H1 (cell line): Measurements from ENCODE around the gene SLC35F6. TPM values are rescaled to one million over a fixed set of nuclear protein-coding genes. Genes with fewer than 3 reads are reported as not detected.

Experiments used
- CTCF ChIA-PET: fragments of 300-600 bp; sonication (Branson Sonifier 250); formaldehyde crosslinking; loops from one replicate; lab custom pipeline; 2021; ENCODE audit not compliant: partially characterized antibody; lab: Charles Lee
- POLR2A ChIA-PET: fragments of 300-600 bp; sonication (Branson Sonifier 250); formaldehyde crosslinking; loops from one replicate; lab custom pipeline; 2021; ENCODE audit warnings: inconsistent platforms; ENCODE audit not compliant: partially characterized antibody; lab: Charles Lee
- DNase-seq, 2 experiments: peaks; one replicate each; pipeline versions ENCODE4 v3.0.0 to v3.0.0-alpha.2; 2010 to 2022; ENCODE audit warnings: low spot score in 2 of 2, low read depth in 1 of 2, mixed read lengths in 1 of 2
- FAIRE-seq: peaks from 2 replicates; lab custom pipeline; 2011; peaks lifted over from hg19 to GRCh38; lab: Jason Lieb, UNC
- H2AFZ ChIP-seq: 2 replicates; pipeline ENCODE4 v1.8.1; 2012; ENCODE audit warnings: low read length, inconsistent platforms
- H2AK5ac ChIP-seq: 2 replicates; pipeline ENCODE4 v1.6.1; 2013; ENCODE audit warnings: low read depth, low read length
- H2BK120ac ChIP-seq: replicated peaks from 2 replicates; pipeline ENCODE3; 2013; ENCODE audit warnings: low read depth, low read length, inconsistent platforms
- H2BK12ac ChIP-seq: 2 replicates; pipeline ENCODE4 v1.6.1; 2013; ENCODE audit warnings: low read depth, low read length
- H2BK15ac ChIP-seq: 2 replicates; pipeline ENCODE4 v1.6.1; 2013; ENCODE audit warnings: low read length
- H2BK20ac ChIP-seq: 2 replicates; pipeline ENCODE4 v1.6.1; 2013; ENCODE audit warnings: low read length
- H2BK5ac ChIP-seq: 2 replicates; pipeline ENCODE4 v1.6.1; 2013; ENCODE audit warnings: low read depth, low read length
- H3K14ac ChIP-seq: 2 replicates; pipeline ENCODE4 v1.6.1; 2013; ENCODE audit warnings: inconsistent platforms; ENCODE audit not compliant: insufficient read length
- H3K18ac ChIP-seq: 2 replicates; pipeline ENCODE4 v1.6.1; 2013; ENCODE audit warnings: low read length; ENCODE audit errors: extremely low read depth
- H3K23ac ChIP-seq: 2 replicates; pipeline ENCODE4 v1.6.1; 2013; ENCODE audit warnings: inconsistent platforms; ENCODE audit not compliant: insufficient read length
- H3K23me2 ChIP-seq: 2 replicates; pipeline ENCODE4 v1.6.1; 2013; ENCODE audit warnings: low read depth, low read length
- H3K27ac ChIP-seq: 2 replicates; pipeline ENCODE4 v1.6.1; 2011; ENCODE audit warnings: low read depth, low read length, inconsistent platforms
- H3K27me3 ChIP-seq, 4 experiments: replicated peaks in 1 of 4; 1 replicate in 1 of 4; 2 replicates in 3 of 4; pipeline versions ENCODE4 v1.6.1 to v1.8.1; 2011 to 2013; ENCODE audit warnings: low read length in 3 of 4, mild to moderate bottlenecking in 3 of 4, inconsistent platforms in 2 of 4, mixed read lengths in 2 of 4, moderate library complexity in 1 of 4; ENCODE audit not compliant: control insufficient read depth in 3 of 4, insufficient read depth in 3 of 4; ENCODE audit errors: extremely low read depth in 1 of 4
- H3K36me3 ChIP-seq, 4 experiments: 2 replicates each; pipeline versions ENCODE4 v1.6.1 to v1.8.1; 2011 to 2013; ENCODE audit warnings: mild to moderate bottlenecking in 4 of 4, low read length in 3 of 4, moderate library complexity in 2 of 4, control low read depth in 1 of 4, inconsistent platforms in 1 of 4; ENCODE audit not compliant: insufficient read depth in 4 of 4, control insufficient read depth in 2 of 4
- H3K4ac ChIP-seq: replicated peaks from 2 replicates; pipeline ENCODE3; 2013; ENCODE audit warnings: low read length, low read depth, mixed read lengths, inconsistent platforms; ENCODE audit not compliant: insufficient read length
- H3K4me1 ChIP-seq, 4 experiments: replicated peaks in 1 of 4; 1 replicate in 1 of 4; 2 replicates in 3 of 4; pipeline versions ENCODE4 v1.6.1 to v1.8.1; 2011 to 2013; ENCODE audit warnings: low read length in 3 of 4, inconsistent platforms in 2 of 4, mixed read lengths in 1 of 4; ENCODE audit not compliant: insufficient read depth in 4 of 4, control insufficient read depth in 3 of 4
- H3K4me2 ChIP-seq, 2 experiments: 2 replicates each; pipeline versions ENCODE4 v1.6.1 to v1.8.1; 2011 to 2013; ENCODE audit warnings: low read depth in 2 of 2, low read length in 2 of 2, control low read depth in 1 of 2, inconsistent platforms in 1 of 2, mild to moderate bottlenecking in 1 of 2; ENCODE audit not compliant: insufficient read depth in 1 of 2
- H3K4me3 ChIP-seq, 4 experiments: fragments of 200-600, 300-600 bp in 1 of 4; sonication (generic), shearing (Covaris generic), sonication (Bioruptor Twin) in 1 of 4; 2 replicates each; pipeline versions ENCODE4 v1.5.1 to v1.8.1; 2011 to 2016; ENCODE audit warnings: low read length in 4 of 4, low read depth in 3 of 4, control low read depth in 2 of 4, inconsistent platforms in 2 of 4, mild to moderate bottlenecking in 2 of 4, mixed read lengths in 1 of 4, moderate library complexity in 1 of 4; ENCODE audit not compliant: insufficient read depth in 2 of 4; ENCODE audit errors: extremely low read depth in 1 of 4
- H3K56ac ChIP-seq: replicated peaks from 2 replicates; pipeline ENCODE3; 2013; ENCODE audit warnings: low read depth, mild to moderate bottlenecking, mixed read lengths, low read length, inconsistent platforms; ENCODE audit not compliant: insufficient read length
- H3K79me1 ChIP-seq: 2 replicates; pipeline ENCODE4 v1.6.1; 2013; ENCODE audit warnings: low read depth, low read length, control low read depth
- H3K79me2 ChIP-seq, 2 experiments: 2 replicates each; pipeline versions ENCODE4 v1.6.1 to v1.8.1; 2012 to 2013; ENCODE audit warnings: low read length in 2 of 2, mild to moderate bottlenecking in 2 of 2, inconsistent platforms in 1 of 2; ENCODE audit not compliant: insufficient read depth in 2 of 2, control insufficient read depth in 1 of 2
- H3K9ac ChIP-seq, 4 experiments: replicated peaks in 1 of 4; 1 replicate in 1 of 4; 2 replicates in 3 of 4; pipeline versions ENCODE4 v1.6.1 to v1.8.1; 2011 to 2013; ENCODE audit warnings: low read depth in 3 of 4, low read length in 3 of 4, control low read depth in 2 of 4, mild to moderate bottlenecking in 2 of 4, moderate library complexity in 2 of 4, inconsistent platforms in 1 of 4; ENCODE audit errors: extremely low read depth in 1 of 4
- H3K9me3 ChIP-seq, 2 experiments: 2 replicates each; pipeline versions ENCODE4 v1.6.1 to v1.8.1; 2012 to 2013; ENCODE audit warnings: mild to moderate bottlenecking in 2 of 2, moderate library complexity in 2 of 2, control low read depth in 1 of 2, inconsistent platforms in 1 of 2, low read depth in 1 of 2, low read length in 1 of 2, mixed read lengths in 1 of 2; ENCODE audit not compliant: insufficient read depth in 2 of 2
- H4K20me1 ChIP-seq, 2 experiments: replicated peaks in 1 of 2; 2 replicates each; pipeline versions ENCODE3 to v1.8.1; 2011 to 2013; ENCODE audit warnings: inconsistent platforms in 2 of 2, low read length in 2 of 2, mild to moderate bottlenecking in 1 of 2; ENCODE audit not compliant: insufficient read depth in 2 of 2, control insufficient read depth in 1 of 2
- H4K5ac ChIP-seq: 2 replicates; pipeline ENCODE4 v1.6.1; 2013; ENCODE audit warnings: low read length, low read depth, mixed read lengths, inconsistent platforms; ENCODE audit not compliant: insufficient read length
- H4K8ac ChIP-seq: 2 replicates; pipeline ENCODE4 v1.8.0; 2013; ENCODE audit warnings: mild to moderate bottlenecking, moderate library complexity, low read length, inconsistent platforms; ENCODE audit not compliant: insufficient read depth; ENCODE audit errors: extremely low read depth
- H4K91ac ChIP-seq: replicated peaks from 2 replicates; pipeline ENCODE3; 2013; ENCODE audit warnings: low read length, mixed read lengths, inconsistent platforms; ENCODE audit not compliant: insufficient read length
- CREB1 ChIP-seq: IDR thresholded peaks from 2 replicates; pipeline ENCODE4 v1.6.1; 2012; ENCODE audit warnings: inconsistent platforms
- EGR1 ChIP-seq: IDR thresholded peaks from 2 replicates; pipeline ENCODE4 v1.6.1; 2011; ENCODE audit warnings: low read depth, low read length, borderline replicate concordance
- HDAC2 ChIP-seq, 2 experiments: fragments of 300-600 bp in 1 of 2; sonication (generic) in 1 of 2; IDR thresholded peaks; 2 replicates each; pipeline ENCODE4 v1.6.1; 2011 to 2012; ENCODE audit warnings: low read depth in 2 of 2, low read length in 2 of 2, mild to moderate bottlenecking in 2 of 2, moderate library complexity in 2 of 2, borderline replicate concordance in 1 of 2, inconsistent platforms in 1 of 2
- RBBP5 ChIP-seq: IDR thresholded peaks from 2 replicates; pipeline ENCODE4 v1.7.1; 2012; ENCODE audit warnings: low read depth, mild to moderate bottlenecking, inconsistent platforms, low read length, moderate library complexity, borderline replicate concordance
- SIX5 ChIP-seq: IDR thresholded peaks from 2 replicates; pipeline ENCODE4 v1.6.1; 2011; ENCODE audit warnings: mild to moderate bottlenecking, low read depth, low read length
- WGBS, 2 experiments: shearing (Covaris generic) in 1 of 2; methylation state at CpG; one replicate each; pipeline versions ENCODE4 v1.1.6 to v1.1.7; 2013 to 2015; ENCODE audit warnings: low lambda C conversion rate in 2 of 2, mixed read lengths in 2 of 2, inconsistent platforms in 1 of 2, low coverage in 1 of 2, missing lambda C conversion rate in 1 of 2; ENCODE audit not compliant: insufficient replicate concordance in 2 of 2, insufficient coverage in 1 of 2, insufficient read length in 1 of 2; ENCODE audit errors: extremely low coverage in 1 of 2, missing lambda C conversion rate in 1 of 2; 5-methylcytosine and 5-hydroxymethylcytosine counted together
- polyA plus RNA-seq, 7 experiments: library from polyadenylated mRNA; depleted of rRNA in 3 of 7; stranded (reverse) in 5 of 7; unstranded in 2 of 7; fragments of >200 nt in 5 of 7; fragments of 200-250 nt in 2 of 7; gene quantifications; 1 replicate in 5 of 7; 2 replicates in 1 of 7; 4 replicates in 1 of 7; pipeline versions ENCODE4 v1.2.1 to v1.2.3, GENCODE V29; 2011 to 2013; ENCODE audit warnings: missing spikeins in 2 of 7, mixed read lengths in 2 of 7
- total RNA-seq: library from RNA; stranded (reverse); fragmentation: NEBNext Ultra II Directional; extraction: Animal tissue kit (Norgen Biotek cat#: 25700); gene quantifications from 2 replicates; pipeline ENCODE4 v1.2.1, GENCODE V29; 2021

Gene SLC35F6
- total and polyA plus RNA-seq, 2 of the 8 experiments (the other 6 are each of a cell fraction or from before 2014, with no cell fraction given): 11.2 to 13.5 TPM

- no peak overlapping the region for H2BK15ac ChIP-seq
- no peak overlapping the region; the same call in 1 of the 2 replicates for H2BK5ac ChIP-seq
- H2AFZ ChIP-seq: no peak overlapping the region
- H2BK12ac ChIP-seq: peak overlapping the region; percentile 71; the same call in 1 of the 2 replicates
- no peaks in the 10 kb centered on the region for H4K20me1 ChIP-seq
- no peak overlapping the region for H3K27ac ChIP-seq
- H2AK5ac ChIP-seq: no peak overlapping the region
- no peak overlapping the region for H4K5ac ChIP-seq
- CTCF ChIA-PET: interaction anchor here (0.6 to 1.9 kb wide), 14 partner anchors 9 to 258 kb away, joined by 3 to 8 read pairs (median 3); no protein-coding TSS in a partner anchor
- H3K4me1 ChIP-seq: peaks cover 0 to 16% (median 10%) of the 10 kb centered on the region in 4 experiments; a peak in 6 of 7 replicates
- POLR2A ChIA-PET: interaction anchor here (1.3 to 1.7 kb wide), 2 partner anchors 16 to 20 kb away, joined by 3 to 4 read pairs; no protein-coding TSS in a partner anchor
- H3K23ac ChIP-seq: no peak overlapping the region
- no peak overlapping the region for H3K56ac ChIP-seq
- no peak overlapping the region for H4K91ac ChIP-seq
- H3K9me3 ChIP-seq: no peaks in the 10 kb centered on the region
- no peaks in the 10 kb centered on the region for H3K79me1 ChIP-seq
- peak overlapping the region; percentile 62; the same call in 1 of the 2 replicates for H4K8ac ChIP-seq
- peak overlapping the region; percentile 21; the same call in 1 of the 2 replicates for H2BK20ac ChIP-seq
- TF ChIP-seq RBBP5 (0 out of 2 replicates have a peak, but pooled peaks have one; percentile 30), CREB1 (0 out of 2 replicates have a peak, but pooled peaks have one; percentile 30), EGR1 (no peak), SIX5 (no peak), HDAC2 (IDR thresholded peaks at IDR 0.05; ENCODE audit: borderline replicate concordance in 1 of 2, low read depth in 2 of 2, low read length in 2 of 2) (no peak)
- WGBS, 2 experiments: 87% methylated on average over 6 of the region's 7 CpGs; no CpG with 5 or more reads in 1 of the 2 experiments
- no peak overlapping the region for H2BK120ac ChIP-seq
- H3K4me3 ChIP-seq: no peak overlapping the region
- FAIRE-seq (no peak), DNase-seq (no peak)
- H3K79me2 ChIP-seq: no peaks in the 10 kb centered on the region
- H3K18ac ChIP-seq: peak overlapping the region; percentile 71
- H3K4ac ChIP-seq: no peak overlapping the region
- no peaks in the 10 kb centered on the region for H3K36me3 ChIP-seq
- H3K9ac ChIP-seq: no peak overlapping the region
- no peaks in the 10 kb centered on the region for H3K27me3 ChIP-seq
- no peak overlapping the region for H3K14ac ChIP-seq
- H3K23me2 ChIP-seq: no peaks in the 10 kb centered on the region; the same call in 1 of the 2 replicates
- no peak overlapping the region for H3K4me2 ChIP-seq
Observed at GRCh38 chr2:26720322-26721114, 43.6 kb upstream of the SLC35F6 start.
